ENCODE measurements around the gene S100A14.
A peak's percentile ranks its signal among the peaks of the same experiment; 100 is the strongest.

Gene S100A14
- long read RNA-seq, donor 1, transcript S100A14-201 (4 exons, 1,058 nt) = major isoform, 18 of 21 reads
- long read RNA-seq, donor 1, partial matches to known transcripts = 0 of 21 reads
- long read RNA-seq, donor 1, other reads (novel, unspliced or antisense) = 0 of 21 reads
- long read RNA-seq, donor 2, transcript S100A14-201 (4 exons, 1,058 nt) = major isoform, 5 of 5 reads
- long read RNA-seq, donor 2, partial matches to known transcripts = 0 of 5 reads
- long read RNA-seq, donor 2, other reads (novel, unspliced or antisense) = 0 of 5 reads
- long read RNA-seq, donor 3, transcript S100A14-201 (4 exons, 1,058 nt) = major isoform, 6 of 7 reads
- long read RNA-seq, donor 3, partial matches to known transcripts = 0 of 7 reads
- long read RNA-seq, donor 3, other reads (novel, unspliced or antisense) = 0 of 7 reads
- long read RNA-seq, donor 4, transcript S100A14-201 (4 exons, 1,058 nt) = major isoform, 8 of 10 reads
- long read RNA-seq, donor 4, partial matches to known transcripts = 0 of 10 reads
- long read RNA-seq, donor 4, other reads (novel, unspliced or antisense) = 0 of 10 reads
- long read RNA-seq, donor 5, transcript S100A14-201 (4 exons, 1,058 nt) = major isoform, 12 of 16 reads
- long read RNA-seq, donor 5, partial matches to known transcripts = 0 of 16 reads
- long read RNA-seq, donor 5, other reads (novel, unspliced or antisense) = 0 of 16 reads
- long read RNA-seq, donor 6, transcript S100A14-201 (4 exons, 1,058 nt) = major isoform, 5 of 8 reads
- long read RNA-seq, donor 6, partial matches to known transcripts = 0 of 8 reads
- long read RNA-seq, donor 6, other reads (novel, unspliced or antisense) = 0 of 8 reads
- long read RNA-seq, donor 7, transcript S100A14-201 (4 exons, 1,058 nt) = major isoform, 9 of 11 reads
- long read RNA-seq, donor 7, partial matches to known transcripts = 0 of 11 reads
- long read RNA-seq, donor 7, other reads (novel, unspliced or antisense) = 0 of 11 reads
- long read RNA-seq, donor 8, transcript S100A14-201 (4 exons, 1,058 nt) = major isoform, 11 of 15 reads
- long read RNA-seq, donor 8, partial matches to known transcripts = 0 of 15 reads
- long read RNA-seq, donor 8, other reads (novel, unspliced or antisense) = 0 of 15 reads

GRCh38 chr1:153616144-153616916 lies at the start of gene S100A14:
TSS of gene S100A14 (minus strand) at chr1:153616325. CDS start at chr1:153615858, 467 bp downstream.
- no peak for DNase-seq

DNA sequence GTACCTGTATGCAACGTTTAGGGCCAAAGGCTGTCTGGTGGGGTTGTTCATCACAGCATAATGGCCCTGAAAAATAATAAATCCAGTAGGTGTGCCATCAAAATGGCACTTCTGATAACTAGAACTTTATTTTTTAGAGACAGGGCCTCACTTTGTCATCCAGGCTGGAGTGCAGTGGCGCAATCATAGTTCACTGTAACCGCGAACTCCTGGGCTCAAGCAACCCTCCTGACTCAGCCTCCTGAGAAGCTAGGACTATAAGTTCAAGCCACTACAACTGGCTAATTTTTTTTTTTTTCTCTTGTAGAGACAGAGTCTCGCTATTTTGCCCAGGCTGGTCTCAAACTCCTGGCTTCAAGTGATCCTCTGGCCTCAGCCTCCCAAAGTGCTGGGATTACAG lies 47.1 kb upstream of the S100A14 start:
- no peak for DNase-seq

GRCh38 chr1:153662269-153662668 lies 46.1 kb upstream of the S100A14 start:
- no peak for DNase-seq

- no peak for DNase-seq
These were observed 45.1 kb upstream of the S100A14 start for GRCh38 chr1:153661111-153661708.

GRCh38 chr1:153659656-153660055 lies 43.5 kb upstream of the S100A14 start:
- DNase-seq = no peak

- no peak for DNase-seq
These were observed 43.0 kb upstream of the S100A14 start for GRCh38 chr1:153659175-153659534.

DNA sequence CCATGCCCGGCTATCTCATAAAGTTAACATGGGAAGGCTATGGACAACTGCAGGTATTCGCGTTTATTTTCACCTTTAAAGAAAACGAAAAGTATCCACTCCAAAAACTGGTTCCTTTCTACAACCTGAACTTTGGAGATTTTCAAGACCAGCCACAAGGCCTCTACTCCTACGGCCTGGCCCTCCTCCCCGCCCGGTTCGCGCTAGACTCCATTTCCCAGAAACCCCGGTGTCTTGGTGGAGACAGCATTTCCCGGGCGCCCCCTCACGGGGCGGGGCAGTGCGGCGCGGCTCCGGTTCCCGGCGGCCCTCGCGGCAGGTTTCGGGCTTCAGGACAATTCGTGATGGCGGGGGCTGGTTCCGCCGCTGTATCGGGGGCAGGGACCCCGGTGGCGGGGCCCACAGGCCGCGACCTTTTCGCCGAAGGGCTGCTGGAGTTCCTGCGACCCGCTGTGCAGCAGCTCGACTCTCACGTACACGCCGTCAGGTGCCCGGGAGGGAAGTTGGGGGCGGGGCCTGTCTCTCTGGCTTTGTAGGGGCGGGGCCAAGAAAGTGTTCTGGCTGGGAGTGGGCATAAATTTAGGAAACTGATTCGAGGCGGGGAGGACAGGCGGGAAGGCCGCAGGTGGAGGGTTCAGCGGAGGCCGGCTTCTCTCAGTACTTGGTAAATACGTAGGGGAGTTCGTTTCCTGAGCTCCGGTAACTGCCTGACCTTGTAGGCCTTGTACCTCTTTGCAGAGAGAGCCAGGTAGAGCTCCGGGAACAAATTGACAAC lies 42.5 kb upstream of the S100A14 start, which contains the start of gene SNAPIN:
Gene SNAPIN (plus strand): TSS at position 304 of the 775 bp plus-strand sequence. CDS start 41 bp downstream, at position 345.
- peak; percentile 98 for DNase-seq

GRCh38 chr1:153655333-153655732 lies 39.2 kb upstream of the S100A14 start:
- no peak for DNase-seq

DNA sequence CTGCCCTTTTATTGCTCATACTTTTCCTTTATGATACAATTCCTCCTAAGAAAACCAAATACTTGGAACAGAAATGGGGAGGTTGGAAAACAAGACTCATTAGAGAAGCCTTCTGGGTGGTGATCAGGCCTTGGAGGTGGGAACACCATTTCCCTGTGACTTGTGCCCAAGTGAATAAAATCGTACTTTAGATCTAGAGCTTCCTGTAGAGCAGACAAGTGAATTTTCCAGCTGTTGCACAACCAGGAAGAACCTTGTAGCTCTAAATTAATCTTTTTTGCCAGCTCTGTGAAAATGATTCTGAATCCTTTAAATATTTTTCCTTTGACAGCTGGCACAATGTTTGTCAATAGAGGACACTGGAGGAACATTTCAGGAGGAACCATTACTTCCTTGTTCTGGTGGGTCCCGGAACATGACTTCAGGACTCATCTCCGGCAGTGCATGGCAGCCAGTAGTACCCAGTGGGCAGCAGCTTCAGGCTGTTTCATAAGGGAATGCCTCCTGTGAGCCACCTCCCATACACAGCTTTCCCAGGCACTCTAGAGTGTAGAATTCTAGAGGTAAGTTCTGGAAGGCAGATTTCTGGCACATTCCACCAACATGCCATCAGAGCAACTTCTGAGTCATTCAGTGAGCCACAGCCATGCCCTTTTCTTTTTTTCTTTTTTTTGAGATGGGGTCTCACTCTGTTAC lies 36.8 kb upstream of the S100A14 start:
- DNase-seq = no peak

GRCh38 chr1:153651771-153652170 lies 35.6 kb upstream of the S100A14 start:
- no peak for DNase-seq

GRCh38 chr1:153649863-153650235 lies 33.7 kb upstream of the S100A14 start:
- DNase-seq = no peak

- no peak for DNase-seq
These were observed 33.2 kb upstream of the S100A14 start for GRCh38 chr1:153649137-153649862.

DNA sequence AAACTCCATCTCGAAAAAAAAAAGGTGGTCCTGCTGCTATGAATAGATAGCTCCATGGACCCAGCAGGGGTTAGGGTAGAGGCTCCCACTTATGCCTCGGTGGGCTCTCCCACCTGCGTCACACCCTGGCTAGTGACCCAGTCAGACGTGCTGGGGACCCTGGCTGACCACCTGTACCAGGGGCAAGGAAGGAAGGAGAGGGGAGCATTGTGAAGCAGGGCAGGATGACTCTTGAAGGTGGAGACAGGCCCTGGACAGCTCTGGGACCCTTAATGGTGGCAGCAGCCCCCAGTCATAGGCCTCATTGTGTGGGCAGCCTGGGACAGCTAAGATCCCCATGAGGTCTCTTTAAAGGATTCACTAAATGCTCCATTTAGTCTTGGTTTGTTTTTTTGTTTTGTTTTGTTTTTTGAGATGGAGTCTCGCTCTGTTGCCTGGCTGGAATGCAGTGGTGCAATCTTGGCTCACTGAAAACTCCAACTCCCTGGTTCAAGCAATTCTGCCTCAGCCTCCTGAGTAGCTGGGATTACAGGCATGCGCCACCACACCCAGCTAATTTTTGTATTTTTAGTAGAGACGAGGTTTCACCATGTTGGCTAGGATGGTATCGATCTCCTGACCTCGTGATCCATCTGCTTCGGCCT lies 32.0 kb upstream of the S100A14 start:
- DNase-seq = no peak

DNA sequence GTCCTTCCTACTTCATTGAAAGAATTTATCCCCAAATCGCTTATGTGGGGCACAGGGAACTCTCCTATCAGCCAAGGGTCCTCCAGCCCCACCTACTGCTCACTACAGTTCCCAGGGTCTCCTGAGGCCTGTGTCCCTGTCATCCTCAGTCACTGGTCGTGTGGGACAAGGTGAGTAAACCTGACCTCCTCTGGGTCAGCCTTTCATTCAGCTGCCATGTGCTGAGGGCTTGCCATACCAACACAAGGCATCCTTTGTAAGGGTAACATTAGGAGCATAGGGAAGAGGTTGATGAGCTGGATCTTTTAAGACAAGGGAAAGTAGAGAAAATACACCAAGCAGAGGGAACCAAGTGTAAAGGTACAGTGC lies 31.2 kb upstream of the S100A14 start:
- DNase-seq = no peak

DNA sequence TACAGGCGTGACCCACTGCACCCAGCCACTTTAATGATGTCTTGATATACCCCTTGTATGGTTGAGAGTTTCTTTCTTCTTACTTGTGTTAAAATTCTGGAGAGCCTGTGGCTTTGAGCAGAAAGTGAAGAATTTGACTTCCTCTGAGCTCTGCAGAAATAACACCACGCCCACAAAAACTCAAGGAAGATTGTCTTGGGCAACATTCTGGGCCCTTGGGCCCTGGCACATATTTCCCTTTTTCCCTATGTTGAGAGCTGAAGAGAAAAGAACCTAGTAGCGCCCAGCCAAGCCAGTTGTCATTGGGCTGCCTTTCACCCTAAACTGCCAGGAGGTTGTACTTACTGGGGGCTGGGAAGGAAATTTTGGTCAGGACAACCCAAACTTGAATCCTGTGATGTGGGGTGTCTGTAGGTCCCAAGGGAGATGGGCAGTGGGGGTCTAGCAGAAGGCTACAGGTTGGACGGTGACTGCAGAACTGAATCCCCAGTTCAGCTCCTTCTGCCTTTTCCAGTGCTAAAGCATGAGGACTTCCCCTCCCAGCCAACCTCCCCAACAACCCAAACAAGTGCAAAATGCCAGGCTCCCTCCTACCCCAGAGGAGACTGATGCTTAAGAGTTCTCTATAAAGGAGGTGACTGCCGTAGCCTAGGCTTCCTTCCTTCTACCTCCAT lies 30.7 kb upstream of the S100A14 start:
- DNase-seq = no peak

GRCh38 chr1:153643816-153644215 lies 27.7 kb upstream of the S100A14 start:
- DNase-seq = no peak

DNA sequence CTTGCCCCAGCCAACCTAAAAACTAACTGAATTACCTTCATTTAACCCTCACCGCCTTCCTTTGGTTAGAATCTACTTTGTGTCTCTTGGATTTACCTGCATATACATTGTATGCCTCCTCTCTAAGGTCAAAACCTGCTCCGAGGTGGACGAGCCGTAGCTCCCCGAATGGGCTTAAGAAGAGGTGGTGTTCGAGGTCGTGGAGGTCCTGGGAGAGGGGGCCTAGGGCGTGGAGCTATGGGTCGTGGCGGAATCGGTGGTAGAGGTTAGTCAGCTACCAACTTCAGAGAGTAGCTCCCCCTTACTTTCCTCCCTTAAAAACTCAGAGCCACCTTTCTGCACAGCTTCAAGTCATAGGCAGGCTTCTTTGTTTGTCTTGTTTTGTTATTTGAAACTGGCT lies 27.0 kb upstream of the S100A14 start:
- no peak for DNase-seq

- no peak for DNase-seq
These were observed 26.0 kb upstream of the S100A14 start for GRCh38 chr1:153642161-153642560.
